Skin of body (tissue), 3 donors: ENCODE results near the gene EYA3. TPM values are rescaled to one million over a fixed set of nuclear protein-coding genes. Genes with fewer than 3 reads are reported as not detected.

ENCODE experiments used
- DNase-seq: peaks from one replicate; lab custom pipeline; 2025; lab: John Stamatoyannopoulos, UW
- small RNA-seq: library from RNA; depleted of rRNA; stranded (forward); fragments of <200 nt; gene quantifications from one replicate; pipeline ENCODE3, GENCODE V24; 2014; ENCODE audit warnings: low replicate concordance
- total RNA-seq: library from RNA; depleted of rRNA; stranded (reverse); fragments of >200 nt; gene quantifications from one replicate; pipeline ENCODE4 v1.2.3, GENCODE V29; 2014

Gene EYA3
- total RNA-seq, 1 donor from 2014 or later: 10.9 TPM

DNA sequence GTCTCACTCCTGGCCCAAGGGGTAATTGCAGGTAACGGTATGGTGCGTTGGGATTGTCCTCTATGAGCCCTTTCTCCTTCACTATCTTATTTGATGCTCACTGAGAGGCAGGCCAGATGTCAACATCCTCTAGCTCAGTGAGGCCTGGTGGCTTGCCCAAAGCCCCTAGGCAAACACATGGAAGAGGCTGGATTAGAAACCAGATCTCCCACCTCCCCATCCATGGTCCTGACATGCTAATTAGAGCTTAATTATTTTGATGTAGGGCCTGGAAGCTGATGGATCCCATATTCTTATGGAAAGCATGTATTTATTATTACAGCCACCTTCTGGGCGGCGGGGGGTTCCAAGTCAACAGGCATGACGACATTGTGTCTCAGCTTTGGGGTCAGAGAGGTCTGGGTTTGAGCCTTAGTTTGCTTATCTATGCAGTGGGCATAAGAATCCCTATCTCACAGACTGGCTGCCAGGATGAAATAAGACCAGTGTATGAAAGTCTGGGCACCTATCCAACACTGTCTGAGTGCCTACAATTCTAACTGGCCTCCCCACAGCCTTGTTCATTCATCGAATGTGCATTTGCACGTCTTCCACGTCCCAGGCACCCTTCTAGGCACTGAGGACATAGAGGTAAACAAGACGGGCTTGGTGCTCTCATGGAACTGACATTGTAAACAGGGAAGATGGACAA, 147.4 kb downstream of the EYA3 start:
- DNase-seq: no peak

DNA sequence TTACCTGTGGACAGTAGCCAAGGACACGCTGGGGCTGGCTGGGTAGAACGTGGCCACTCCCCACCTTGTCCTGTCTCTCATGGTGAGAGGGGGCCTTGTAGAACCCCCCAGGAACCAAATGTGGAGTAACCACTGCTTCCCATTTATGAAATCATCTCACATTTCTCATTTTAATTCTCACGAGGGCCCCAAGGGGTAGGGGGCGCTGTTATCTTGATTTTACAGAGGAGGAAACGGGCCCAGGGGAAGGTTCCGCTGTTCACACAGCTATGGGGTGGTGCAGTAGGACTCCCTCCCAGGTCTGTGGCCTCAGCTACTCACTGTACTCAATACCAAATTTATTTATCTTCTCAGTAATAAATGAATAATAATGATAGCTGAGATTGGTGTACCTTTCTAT, 148.1 kb downstream of the EYA3 start:
- DNase-seq: no peak

DNA sequence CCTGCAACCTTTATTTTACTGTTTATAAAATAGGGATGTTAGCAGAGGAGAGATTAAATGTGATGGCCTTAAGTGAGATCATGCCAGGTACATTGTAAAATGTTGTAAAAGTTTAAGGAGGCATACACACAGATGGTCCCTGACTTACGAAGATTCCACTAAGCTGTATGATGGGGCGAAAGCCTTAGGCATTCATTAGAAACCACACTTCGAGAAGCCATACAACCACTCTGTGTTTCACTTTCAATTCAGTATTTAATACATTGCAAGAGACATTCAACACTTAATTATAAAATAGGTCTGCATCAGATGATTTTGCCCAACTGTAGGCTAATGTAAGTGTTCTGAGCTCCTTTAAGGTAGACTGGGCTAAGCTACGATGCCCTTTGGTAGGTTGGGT, 149.9 kb downstream of the EYA3 start:
- no peak for DNase-seq

DNA sequence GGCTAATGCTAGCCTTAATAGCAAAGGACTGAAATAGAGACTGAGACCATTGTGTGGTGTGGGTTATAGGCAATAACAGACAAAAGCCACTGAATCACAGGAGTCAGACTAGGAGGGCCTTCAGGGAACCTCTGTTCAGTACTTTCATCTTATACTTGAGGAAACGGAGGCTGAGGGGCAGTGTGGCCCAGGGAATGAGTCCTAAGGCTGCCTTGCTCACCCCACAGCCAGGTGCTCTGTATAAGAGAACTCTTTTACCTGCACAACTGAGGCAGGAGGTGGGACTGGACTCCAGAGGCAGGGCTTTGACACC, 150.9 kb downstream of the EYA3 start:
- DNase-seq: no peak

DNA sequence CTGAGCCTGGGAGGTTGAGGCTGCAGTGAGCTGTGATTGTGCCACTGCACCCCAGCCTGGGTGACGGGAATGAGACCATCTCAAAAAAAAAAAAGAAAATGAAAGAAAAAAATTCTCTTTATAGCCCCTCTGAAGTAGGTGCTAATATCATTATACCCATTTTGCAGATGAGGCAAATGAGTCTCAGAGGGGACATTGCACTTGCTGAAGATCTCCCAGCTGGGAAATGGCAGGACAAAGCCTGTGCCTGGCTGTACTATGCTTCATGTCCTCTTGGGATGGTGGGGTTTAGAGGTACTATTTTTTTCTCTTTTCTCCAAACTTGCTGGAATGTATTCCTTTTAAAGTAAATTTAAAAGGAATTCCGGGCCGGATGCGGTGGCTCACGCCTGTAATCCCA, 152.0 kb downstream of the EYA3 start:
- no peak for DNase-seq

DNA sequence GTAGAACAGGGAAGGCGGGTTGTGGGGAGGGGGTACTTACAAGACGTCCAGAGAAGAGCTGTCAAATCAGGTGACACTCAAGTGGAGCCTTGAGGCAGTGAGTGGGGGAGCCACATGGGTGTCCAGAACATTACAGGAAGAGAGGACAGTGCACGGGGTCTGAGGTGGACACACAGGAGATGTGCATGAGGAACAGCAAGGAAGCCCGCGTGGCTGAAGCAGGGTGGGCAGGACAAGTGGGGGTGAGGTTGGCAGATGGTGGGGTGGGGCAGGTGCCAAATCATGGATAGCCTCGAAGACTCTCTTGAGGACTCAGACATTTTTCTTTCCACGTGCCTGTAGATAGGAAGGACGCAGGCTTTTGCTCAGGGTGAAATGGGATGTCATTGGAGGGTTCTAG, 152.7 kb downstream of the EYA3 start:
- DNase-seq: no peak

DNA sequence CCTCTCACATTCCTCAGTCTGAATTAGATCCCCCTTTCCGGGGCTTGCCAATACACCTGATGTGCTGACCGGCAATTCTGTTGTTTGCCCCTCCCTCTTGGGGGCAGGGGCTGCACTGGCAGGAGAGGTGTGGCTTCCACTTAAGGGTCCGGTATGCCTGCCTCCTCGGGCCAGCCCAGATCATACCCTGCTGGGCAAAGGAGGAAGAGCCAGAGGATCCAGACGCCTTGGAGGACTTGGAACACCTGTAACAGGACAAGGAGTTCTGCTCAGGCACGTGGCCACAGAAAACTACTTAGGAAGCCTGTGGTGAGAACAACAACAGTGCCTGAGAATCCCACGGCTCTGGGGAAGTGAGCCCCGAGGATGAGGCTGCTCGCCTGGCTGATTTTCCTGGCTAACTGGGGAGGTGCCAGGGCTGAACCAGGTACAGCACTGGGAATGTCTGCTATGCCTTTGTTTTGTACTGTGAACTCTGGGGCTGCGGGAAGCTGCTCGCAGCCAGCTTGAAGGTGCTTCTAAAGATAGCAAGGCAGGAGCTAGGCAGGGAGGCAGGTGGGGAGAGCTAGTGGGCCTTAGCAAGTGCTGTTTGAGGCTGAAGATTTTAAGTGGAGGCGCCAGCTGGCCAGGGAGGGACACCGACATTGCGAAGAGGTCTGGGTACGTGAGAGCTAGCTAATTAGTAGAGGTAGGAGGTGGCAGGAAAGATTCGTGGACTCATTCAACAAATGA, 153.4 kb downstream of the EYA3 start, which contains the start of gene SMPDL3B:
Gene SMPDL3B, plus strand, starts transcription at position 183 of the 732 bp plus-strand sequence. Its CDS starts 184 bp downstream, at position 367.
- DNase-seq: no peak

DNA sequence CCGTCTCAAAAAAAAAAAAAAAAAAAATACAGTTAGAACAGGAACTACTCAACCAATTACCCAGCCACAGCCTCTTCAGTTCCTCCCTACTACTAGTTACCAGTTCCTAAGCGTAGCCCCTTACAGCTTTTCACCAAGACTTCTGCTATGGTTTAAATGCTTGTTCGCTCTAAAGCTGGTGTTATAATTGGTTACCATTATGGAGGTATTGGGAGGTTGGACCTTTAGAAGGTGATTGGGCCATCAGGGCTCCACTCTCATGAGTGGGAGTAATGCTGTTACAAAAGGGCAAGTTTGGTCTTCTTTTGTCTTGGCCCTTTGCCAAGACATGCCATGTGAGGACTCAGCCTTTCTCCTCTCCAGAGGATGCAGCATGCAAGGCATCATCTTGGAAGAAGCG, 156.7 kb downstream of the EYA3 start:
- DNase-seq: no peak

DNA sequence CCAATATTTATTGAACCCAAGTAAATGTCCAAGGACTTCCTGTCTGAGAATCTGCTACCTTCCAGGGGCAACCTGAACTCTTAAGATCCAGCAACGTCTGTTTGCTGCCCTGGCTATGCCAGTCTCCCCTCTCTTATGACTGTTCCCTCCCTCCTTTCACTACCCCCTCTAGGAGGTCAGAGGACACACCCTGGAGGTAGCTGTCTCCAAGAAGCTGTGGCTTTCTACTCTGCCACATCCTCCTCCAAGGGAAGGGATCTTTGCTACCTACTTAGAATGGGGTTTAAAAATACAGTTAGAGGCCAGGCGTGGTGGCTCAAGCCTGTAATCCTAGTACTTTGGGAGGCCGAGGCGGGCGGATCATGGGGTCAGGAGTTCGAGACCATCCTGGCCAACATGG, 157.2 kb downstream of the EYA3 start:
- DNase-seq: no peak

DNA sequence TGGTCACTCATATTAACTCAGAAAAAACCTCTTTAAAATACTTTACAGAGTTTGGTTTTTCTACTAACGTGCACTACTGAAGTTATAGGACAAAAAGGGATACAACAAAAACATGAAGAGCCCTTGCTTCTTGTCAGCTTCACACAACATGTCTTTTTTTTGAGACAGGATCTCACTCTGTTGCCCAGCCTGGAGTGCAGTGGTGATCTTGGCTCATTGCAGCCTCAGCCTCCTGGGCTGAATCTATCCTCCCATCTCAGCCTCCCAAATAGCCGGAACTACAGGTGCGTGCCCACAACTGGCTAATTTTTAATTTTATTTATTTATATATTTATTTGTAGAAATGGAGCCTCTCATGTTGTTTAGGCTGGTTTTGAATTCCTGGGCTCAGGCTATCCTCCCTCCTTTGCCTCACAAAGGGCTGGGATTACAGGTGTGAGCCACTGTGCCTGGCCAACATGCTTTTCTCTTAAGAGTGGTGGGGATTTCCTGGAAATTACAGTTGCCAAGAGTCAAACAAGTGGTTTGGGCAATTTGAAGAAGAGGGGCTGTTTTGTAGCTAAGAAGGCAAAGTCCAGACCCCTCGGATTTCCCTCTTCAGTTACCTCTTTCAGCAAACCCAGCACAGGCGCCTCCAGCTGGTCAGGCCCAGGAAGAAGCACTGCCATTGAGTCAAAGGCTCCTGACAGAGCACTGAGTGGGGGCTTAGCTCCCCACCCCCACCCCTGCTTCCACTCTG, 160.0 kb downstream of the EYA3 start:
- no peak for DNase-seq

DNA sequence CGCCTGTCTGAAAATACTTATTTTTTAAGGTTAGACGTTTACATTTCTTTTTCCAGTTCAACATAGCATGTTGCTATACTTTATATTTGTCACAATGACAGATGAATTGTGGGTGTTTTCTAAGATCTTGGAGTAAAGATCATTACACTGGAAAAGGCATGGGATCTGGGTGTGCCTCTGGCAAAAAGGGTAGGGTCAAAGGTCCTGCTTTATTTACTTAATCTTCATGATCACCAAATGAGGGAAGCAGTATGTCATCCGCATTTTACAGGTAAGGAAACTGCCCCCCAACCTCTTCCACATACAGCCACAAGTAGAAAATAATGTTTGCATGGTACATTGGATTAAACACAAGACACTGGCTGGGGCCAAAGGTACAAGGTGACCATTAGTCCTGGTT, 166.1 kb downstream of the EYA3 start:
- DNase-seq: no peak

Small RNAs within 50 kb of the gene (small RNA-seq; reads per million reads assigned to genes)
- not detected for gene RN7SL559P

Other genes starting within 250 kb of the EYA3 start
- gene THEMIS2, start 216.1 kb downstream of the EYA3 start, total RNA-seq: 13.0 TPM
- 44.4 TPM for gene RPA2, start 174.0 kb downstream of the EYA3 start, total RNA-seq
- gene SMPDL3B, start 153.6 kb downstream of the EYA3 start, total RNA-seq: 1.6 TPM
- 1.9 TPM for gene XKR8, start 128.6 kb downstream of the EYA3 start, total RNA-seq
- gene PTAFR, start 88.1 kb upstream of the EYA3 start, total RNA-seq: 3.1 TPM
- gene DNAJC8, start 144.4 kb upstream of the EYA3 start, total RNA-seq: 31.5 TPM
- 65.6 TPM for gene ATP5IF1, start 147.5 kb upstream of the EYA3 start, total RNA-seq
- gene SESN2, start 170.9 kb upstream of the EYA3 start, total RNA-seq: 2.1 TPM
- gene MED18, start 240.4 kb upstream of the EYA3 start, total RNA-seq: 9.2 TPM